HEK293 (cell line): Measurements from ENCODE around the gene SRC.

Experiments used
- GFI1B ChIP-seq: fragments of 450-650 bp; formaldehyde crosslinking; IDR thresholded peaks from 2 replicates; pipeline ENCODE4 v1.5.1; 2016; ENCODE audit warnings: missing biosample characterization, missing genetic modification characterization
- GLIS2 ChIP-seq: fragments of 450-650 bp; formaldehyde crosslinking; IDR thresholded peaks from 2 replicates; pipeline ENCODE4 v1.5.1; 2016; ENCODE audit warnings: missing biosample characterization, missing genetic modification characterization
- IKZF3 ChIP-seq: fragments of 450-650 bp; IDR thresholded peaks from 2 replicates; pipeline ENCODE4 v1.5.0; 2018; ENCODE audit warnings: missing biosample characterization, mild to moderate bottlenecking, missing genetic modification characterization, moderate library complexity
- KLF1 ChIP-seq: fragments of 450-650 bp; formaldehyde crosslinking; IDR thresholded peaks from 2 replicates; pipeline ENCODE4 v1.5.1; 2016; ENCODE audit warnings: missing biosample characterization, missing genetic modification characterization
- SP2 ChIP-seq: fragments of 450-650 bp; formaldehyde crosslinking; IDR thresholded peaks from 2 replicates; pipeline ENCODE4 v1.5.1; 2016; ENCODE audit warnings: missing biosample characterization, missing genetic modification characterization
- ZBTB21 ChIP-seq: fragments of 450-650 bp; formaldehyde crosslinking; IDR thresholded peaks from 2 replicates; pipeline ENCODE4 v1.5.1; 2017; ENCODE audit warnings: missing biosample characterization, missing genetic modification characterization
- ZNF138 ChIP-seq: fragments of 450-650 bp; formaldehyde crosslinking; IDR thresholded peaks from 2 replicates; pipeline ENCODE4 v1.5.1; 2016; ENCODE audit warnings: missing biosample characterization, missing genetic modification characterization, borderline replicate concordance
- ZNF24 ChIP-seq: fragments of 450-650 bp; formaldehyde crosslinking; IDR thresholded peaks from 2 replicates; pipeline ENCODE4 v1.5.1; 2016; ENCODE audit warnings: missing biosample characterization, missing genetic modification characterization
- ZNF658 ChIP-seq: fragments of 450-650 bp; formaldehyde crosslinking; IDR thresholded peaks from 2 replicates; pipeline ENCODE4; 2016; ENCODE audit warnings: missing biosample characterization, missing genetic modification characterization
- TF ChIP-seq, protein P1 (sequence below): fragments of 450-650 bp; formaldehyde crosslinking; IDR thresholded peaks from 2 replicates; pipeline ENCODE4 v1.5.1; 2016; ENCODE audit warnings: missing biosample characterization, missing genetic modification characterization
- TF ChIP-seq, protein P2 (sequence below): fragments of 450-650 bp; formaldehyde crosslinking; IDR thresholded peaks from 2 replicates; pipeline ENCODE4 v1.5.1; 2016; ENCODE audit warnings: missing biosample characterization, missing genetic modification characterization
- TF ChIP-seq, protein P3 (sequence below): fragments of 450-650 bp; formaldehyde crosslinking; IDR thresholded peaks from 2 replicates; pipeline ENCODE4 v1.5.1; 2016; ENCODE audit warnings: missing biosample characterization, missing genetic modification characterization

DNA sequence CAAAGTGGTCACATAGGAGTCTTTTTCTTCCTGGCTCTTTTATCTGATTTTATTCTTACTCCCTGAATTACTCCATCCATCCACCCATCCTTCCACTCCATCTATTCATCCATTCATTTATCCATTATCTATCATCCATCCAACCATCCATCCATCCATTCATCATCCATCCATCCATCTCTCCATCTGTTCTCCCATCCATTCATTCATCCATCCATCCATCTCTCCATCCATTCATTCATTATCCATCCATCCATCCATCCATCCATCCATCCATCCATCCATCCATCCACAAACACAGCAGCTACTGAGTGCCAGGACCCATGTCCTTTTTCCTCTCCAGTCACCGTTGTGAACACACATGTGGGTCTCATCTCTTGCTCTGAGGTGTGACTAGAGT is 96.6 kb downstream of the SRC start:
- TF ChIP-seq SP2 (tag by site-specific recombination) (no peak), GFI1B (tag by site-specific recombination) (no peak), ZNF658 (tag by site-specific recombination) (no peak), ZNF138 (tag by site-specific recombination) (no peak), IKZF3 (no peak), GLIS2 (no peak), KLF1 (no peak), ZNF24 (no peak), ZBTB21 (no peak)
- TF ChIP-seq, protein P1, sequence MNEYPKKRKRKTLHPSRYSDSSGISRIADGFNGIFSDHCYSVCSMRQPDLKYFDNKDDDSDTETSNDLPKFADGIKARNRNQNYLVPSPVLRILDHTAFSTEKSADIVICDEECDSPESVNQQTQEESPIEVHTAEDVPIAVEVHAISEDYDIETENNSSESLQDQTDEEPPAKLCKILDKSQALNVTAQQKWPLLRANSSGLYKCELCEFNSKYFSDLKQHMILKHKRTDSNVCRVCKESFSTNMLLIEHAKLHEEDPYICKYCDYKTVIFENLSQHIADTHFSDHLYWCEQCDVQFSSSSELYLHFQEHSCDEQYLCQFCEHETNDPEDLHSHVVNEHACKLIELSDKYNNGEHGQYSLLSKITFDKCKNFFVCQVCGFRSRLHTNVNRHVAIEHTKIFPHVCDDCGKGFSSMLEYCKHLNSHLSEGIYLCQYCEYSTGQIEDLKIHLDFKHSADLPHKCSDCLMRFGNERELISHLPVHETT (tag by site-specific recombination), result no peak
- TF ChIP-seq, protein P2, sequence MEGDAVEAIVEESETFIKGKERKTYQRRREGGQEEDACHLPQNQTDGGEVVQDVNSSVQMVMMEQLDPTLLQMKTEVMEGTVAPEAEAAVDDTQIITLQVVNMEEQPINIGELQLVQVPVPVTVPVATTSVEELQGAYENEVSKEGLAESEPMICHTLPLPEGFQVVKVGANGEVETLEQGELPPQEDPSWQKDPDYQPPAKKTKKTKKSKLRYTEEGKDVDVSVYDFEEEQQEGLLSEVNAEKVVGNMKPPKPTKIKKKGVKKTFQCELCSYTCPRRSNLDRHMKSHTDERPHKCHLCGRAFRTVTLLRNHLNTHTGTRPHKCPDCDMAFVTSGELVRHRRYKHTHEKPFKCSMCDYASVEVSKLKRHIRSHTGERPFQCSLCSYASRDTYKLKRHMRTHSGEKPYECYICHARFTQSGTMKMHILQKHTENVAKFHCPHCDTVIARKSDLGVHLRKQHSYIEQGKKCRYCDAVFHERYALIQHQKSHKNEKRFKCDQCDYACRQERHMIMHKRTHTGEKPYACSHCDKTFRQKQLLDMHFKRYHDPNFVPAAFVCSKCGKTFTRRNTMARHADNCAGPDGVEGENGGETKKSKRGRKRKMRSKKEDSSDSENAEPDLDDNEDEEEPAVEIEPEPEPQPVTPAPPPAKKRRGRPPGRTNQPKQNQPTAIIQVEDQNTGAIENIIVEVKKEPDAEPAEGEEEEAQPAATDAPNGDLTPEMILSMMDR, result no peak
- TF ChIP-seq, protein P3, sequence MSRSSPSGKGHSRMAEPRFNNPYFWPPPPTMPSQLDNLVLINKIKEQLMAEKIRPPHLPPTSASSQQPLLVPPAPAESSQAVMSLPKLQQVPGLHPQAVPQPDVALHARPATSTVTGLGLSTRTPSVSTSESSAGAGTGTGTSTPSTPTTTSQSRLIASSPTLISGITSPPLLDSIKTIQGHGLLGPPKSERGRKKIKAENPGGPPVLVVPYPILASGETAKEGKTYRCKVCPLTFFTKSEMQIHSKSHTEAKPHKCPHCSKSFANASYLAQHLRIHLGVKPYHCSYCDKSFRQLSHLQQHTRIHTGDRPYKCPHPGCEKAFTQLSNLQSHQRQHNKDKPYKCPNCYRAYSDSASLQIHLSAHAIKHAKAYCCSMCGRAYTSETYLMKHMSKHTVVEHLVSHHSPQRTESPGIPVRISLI (tag by site-specific recombination), result no peak
